ENCODE results near the gene IL13.
"Not testable (repeated sequence)": the region's sequence is repeated elsewhere in the genome, so short reads cannot be mapped to it uniquely, and the experiment has no call there.

Gene IL13

GRCh38 chr5:132691755-132692631 lies 34.0 kb downstream of the IL13 start:
- not testable (repeated sequence) for FAIRE-seq

- FAIRE-seq, result no peak
Measured at GRCh38 chr5:132692632-132692967, 34.6 kb downstream of the IL13 start.

- FAIRE-seq, result no peak
Measured at GRCh38 chr5:132695956-132696355, 38.0 kb downstream of the IL13 start.

- no peak for FAIRE-seq
Measured at GRCh38 chr5:132704875-132705274, 46.9 kb downstream of the IL13 start.

GRCh38 chr5:132708645-132709044 lies 50.7 kb downstream of the IL13 start:
- FAIRE-seq, result no peak
